IPS DF 6.9 (cell line): ENCODE measurements around the gene ACE2.
"Not testable (repeated sequence)": the region's sequence is repeated elsewhere in the genome, so short reads cannot be mapped to it uniquely, and the experiment has no call there.

ENCODE experiments used
- DNase-seq: peaks from one replicate; pipeline ENCODE4 v3.0.0-alpha.2; 2013; ENCODE audit warnings: low read depth, low spot score
- H3K27ac ChIP-seq: one replicate; pipeline ENCODE4 v1.5.1; 2013; ENCODE audit warnings: low read length, control low read depth
- H3K27me3 ChIP-seq: 2 replicates; pipeline ENCODE4 v1.6.1; 2013; ENCODE audit warnings: mild to moderate bottlenecking, low read length; ENCODE audit not compliant: control insufficient read depth, insufficient read depth
- H3K36me3 ChIP-seq: 2 replicates; pipeline ENCODE4 v1.6.1; 2013; ENCODE audit warnings: low read length; ENCODE audit not compliant: control insufficient read depth, insufficient read depth
- H3K4me1 ChIP-seq: 2 replicates; pipeline ENCODE4 v1.6.1; 2013; ENCODE audit warnings: low read length; ENCODE audit not compliant: control insufficient read depth, insufficient read depth
- H3K4me3 ChIP-seq: 2 replicates; pipeline ENCODE4 v1.5.1; 2013; ENCODE audit warnings: mild to moderate bottlenecking, low read length
- H3K9me3 ChIP-seq: 2 replicates; pipeline ENCODE4 v1.6.1; 2013; ENCODE audit warnings: low read length, inconsistent platforms; ENCODE audit not compliant: control insufficient read depth, insufficient read depth
- WGBS: extraction: QIAGEN DNeasy Blood & Tissue Kit; methylation state at CpG from one replicate; pipeline ENCODE4 v1.1.7; 2013; ENCODE audit warnings: mixed read lengths, missing lambda C conversion rate; ENCODE audit not compliant: insufficient read length, insufficient coverage; 5-methylcytosine and 5-hydroxymethylcytosine counted together

The ACE2 gene

GRCh38 chrX:15600745-15601144 is at the start of gene ACE2:
Gene ACE2 (minus strand): TSS chrX:15600960. CDS start chrX:15600911, 49 bp downstream.
- Histone ChIP-seq H3K27me3 (no peaks in the 10 kb centered on the region), H3K9me3 (no peaks in the 10 kb centered on the region), H3K4me1 (no peaks in the 10 kb centered on the region), H3K36me3 (no peaks in the 10 kb centered on the region), H3K4me3 (no peak within 1 kb of the TSS), H3K27ac (no peak within 1 kb of the TSS)
- DNase-seq: no peak
- WGBS: no CpG with 5 or more reads among the region's 4 CpGs

DNA sequence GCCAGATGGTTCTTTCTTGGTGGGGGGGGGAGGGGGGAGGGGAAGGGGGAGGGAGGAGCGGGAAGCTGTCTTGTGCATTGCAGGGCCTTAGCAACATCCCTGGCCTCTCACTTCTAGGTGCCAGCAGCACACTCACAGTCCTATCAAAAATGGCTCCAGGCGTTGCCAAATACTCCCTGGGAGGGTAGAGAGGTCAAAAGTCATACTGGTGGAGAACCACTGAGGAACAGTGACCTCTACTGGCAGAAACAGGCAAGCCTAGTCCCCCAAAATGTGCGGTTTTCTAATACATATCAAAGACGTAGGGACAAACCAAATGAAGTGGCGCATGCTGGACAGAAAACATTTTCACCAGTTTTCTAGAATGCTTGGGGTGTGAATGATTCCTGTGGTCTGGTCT is 46.8 kb upstream of the ACE2 start:
- not testable (repeated sequence) for H3K4me3 ChIP-seq, H3K27ac ChIP-seq, H3K36me3 ChIP-seq, H3K4me1 ChIP-seq, H3K9me3 ChIP-seq, H3K27me3 ChIP-seq, DNase-seq
- WGBS: no CpG with 5 or more reads among the region's 5 CpGs

DNA sequence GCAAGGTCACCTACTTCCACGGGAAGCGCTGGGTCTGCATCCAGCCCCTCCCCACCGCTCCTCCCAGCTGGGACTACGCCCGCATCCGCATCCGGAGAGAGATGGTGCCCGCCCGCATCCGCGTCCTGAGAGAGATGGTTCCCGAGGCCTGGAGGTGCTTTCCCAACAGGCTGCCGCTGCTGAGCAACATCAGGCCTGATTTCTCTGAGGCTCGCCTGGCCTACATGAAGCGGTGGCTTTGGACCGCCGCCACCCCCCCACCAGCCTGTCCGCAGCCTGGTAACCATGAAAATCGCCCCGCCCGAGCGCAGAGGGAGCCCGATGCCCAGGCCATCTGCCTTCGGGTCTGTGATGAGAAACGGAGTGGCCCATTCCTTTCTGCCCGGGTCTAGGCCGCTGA is 45.8 kb upstream of the ACE2 start:
- Histone ChIP-seq H3K36me3 (no peaks in the 10 kb centered on the region), H3K27me3 (no peaks in the 10 kb centered on the region), H3K4me3 (no peak overlapping the region), H3K9me3 (no peaks in the 10 kb centered on the region), H3K4me1 (no peaks in the 10 kb centered on the region), H3K27ac (no peak overlapping the region)
- WGBS: no CpG with 5 or more reads among the region's 27 CpGs
- no peak for DNase-seq

DNA sequence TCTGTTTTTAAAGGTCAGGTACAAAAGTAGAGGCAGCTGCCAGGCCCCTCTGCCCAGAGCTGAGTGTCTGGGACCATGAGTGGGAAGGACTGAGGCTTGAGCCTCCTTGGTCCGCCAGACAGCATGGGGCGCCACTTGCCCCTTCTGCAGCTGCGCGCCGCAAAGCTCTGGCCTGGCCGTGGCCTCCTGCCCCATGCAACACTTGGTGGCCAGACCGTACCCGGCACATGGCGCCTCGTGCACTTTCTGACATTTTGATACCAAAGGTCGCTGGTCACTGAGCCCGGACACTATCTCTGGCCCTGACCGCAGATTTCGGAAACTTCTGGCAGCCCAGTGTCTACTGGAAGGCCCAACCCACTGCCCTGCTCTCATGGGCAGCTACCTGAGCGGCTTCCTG is 45.3 kb upstream of the ACE2 start:
- Histone ChIP-seq H3K9me3 (no peaks in the 10 kb centered on the region), H3K36me3 (no peaks in the 10 kb centered on the region), H3K4me3 (no peak overlapping the region), H3K27me3 (no peaks in the 10 kb centered on the region), H3K27ac (no peak overlapping the region), H3K4me1 (no peaks in the 10 kb centered on the region)
- WGBS: no CpG with 5 or more reads among the region's 15 CpGs
- no peak for DNase-seq

DNA sequence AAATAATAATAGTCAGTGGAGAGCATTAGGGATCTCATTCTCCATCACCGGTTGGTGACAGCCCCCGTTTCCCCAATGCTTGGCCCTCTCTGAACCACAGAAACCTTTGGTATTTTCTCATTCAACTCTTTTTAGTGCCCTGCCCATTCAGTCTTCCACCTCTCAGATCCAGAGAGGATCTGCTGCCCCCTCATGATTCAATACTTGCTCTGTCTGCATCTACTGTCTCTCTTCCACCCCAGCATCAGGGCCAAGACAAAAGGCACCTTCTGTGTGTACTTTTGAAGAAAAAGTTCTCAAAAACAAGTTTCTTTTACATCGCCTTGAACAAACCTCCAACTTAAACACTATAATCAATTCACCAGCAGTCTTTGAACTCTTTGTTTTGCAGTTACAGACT is 44.5 kb upstream of the ACE2 start:
- H3K4me1 ChIP-seq: no peaks in the 10 kb centered on the region
- H3K9me3 ChIP-seq: no peaks in the 10 kb centered on the region
- no peak overlapping the region for H3K4me3 ChIP-seq
- no peaks in the 10 kb centered on the region for H3K36me3 ChIP-seq
- WGBS: no CpG with 5 or more reads among the region's 3 CpGs
- H3K27ac ChIP-seq: no peak overlapping the region
- no peak for DNase-seq
- H3K27me3 ChIP-seq: no peaks in the 10 kb centered on the region

DNA sequence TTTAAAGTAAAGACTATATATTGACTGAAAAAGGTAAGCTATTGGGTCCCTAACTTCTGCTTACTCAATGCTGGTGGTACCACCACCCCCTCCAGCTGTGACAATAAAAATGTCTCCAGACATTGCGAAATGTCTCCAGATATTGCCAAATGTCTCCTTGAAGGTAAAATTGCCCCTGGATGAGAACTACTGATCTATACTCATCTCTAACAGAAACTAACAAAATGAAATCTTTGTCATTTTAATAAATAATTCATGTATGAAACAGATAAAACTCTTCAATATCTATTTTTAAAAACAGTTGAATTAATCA is 43.8 kb upstream of the ACE2 start:
- no peaks in the 10 kb centered on the region for H3K9me3 ChIP-seq
- no peaks in the 10 kb centered on the region for H3K4me1 ChIP-seq
- H3K4me3 ChIP-seq: no peak overlapping the region
- H3K27ac ChIP-seq: no peak overlapping the region
- H3K27me3 ChIP-seq: no peaks in the 10 kb centered on the region
- no peaks in the 10 kb centered on the region for H3K36me3 ChIP-seq
- WGBS: no CpG with 5 or more reads among the region's 1 CpG
- no peak for DNase-seq

GRCh38 chrX:15643786-15644559 is 43.2 kb upstream of the ACE2 start:
- Histone ChIP-seq H3K27me3 (no peaks in the 10 kb centered on the region), H3K4me3 (no peak overlapping the region), H3K4me1 (no peaks in the 10 kb centered on the region), H3K36me3 (no peaks in the 10 kb centered on the region), H3K9me3 (no peaks in the 10 kb centered on the region), H3K27ac (no peak overlapping the region)
- no peak for DNase-seq
- WGBS: no CpG with 5 or more reads among the region's 7 CpGs

DNA sequence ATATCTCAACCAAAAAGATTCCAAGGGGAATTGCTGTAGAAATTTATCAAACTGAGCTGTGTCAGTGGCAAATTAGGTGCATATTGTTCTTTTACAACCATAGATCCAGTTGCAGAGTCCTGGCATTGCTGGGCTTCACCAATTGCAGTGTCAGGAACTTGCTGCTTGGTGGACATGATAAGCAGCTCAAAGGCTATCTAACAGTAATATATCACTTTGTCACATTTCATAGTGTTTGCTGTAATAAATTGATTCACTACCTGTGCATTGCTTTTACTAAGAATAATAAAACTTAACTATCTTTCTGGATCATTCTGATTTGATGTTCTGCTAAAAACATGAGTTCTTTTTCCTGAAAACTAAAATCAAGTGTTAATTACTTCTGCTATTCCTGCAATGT is 30.9 kb upstream of the ACE2 start:
- Histone ChIP-seq H3K27ac (no peak overlapping the region), H3K4me1 (no peaks in the 10 kb centered on the region), H3K36me3 (no peaks in the 10 kb centered on the region), H3K27me3 (no peaks in the 10 kb centered on the region), H3K4me3 (no peak overlapping the region), H3K9me3 (no peaks in the 10 kb centered on the region)
- no peak for DNase-seq

- no peak overlapping the region for H3K27ac ChIP-seq
- DNase-seq: no peak
- H3K9me3 ChIP-seq: no peaks in the 10 kb centered on the region
- no peaks in the 10 kb centered on the region for H3K4me1 ChIP-seq
- H3K27me3 ChIP-seq: no peaks in the 10 kb centered on the region
- no peaks in the 10 kb centered on the region for H3K36me3 ChIP-seq
- WGBS: no CpG with 5 or more reads among the region's 1 CpG
- no peak overlapping the region for H3K4me3 ChIP-seq
Observed at GRCh38 chrX:15623054-15623453, 22.3 kb upstream of the ACE2 start.

DNA sequence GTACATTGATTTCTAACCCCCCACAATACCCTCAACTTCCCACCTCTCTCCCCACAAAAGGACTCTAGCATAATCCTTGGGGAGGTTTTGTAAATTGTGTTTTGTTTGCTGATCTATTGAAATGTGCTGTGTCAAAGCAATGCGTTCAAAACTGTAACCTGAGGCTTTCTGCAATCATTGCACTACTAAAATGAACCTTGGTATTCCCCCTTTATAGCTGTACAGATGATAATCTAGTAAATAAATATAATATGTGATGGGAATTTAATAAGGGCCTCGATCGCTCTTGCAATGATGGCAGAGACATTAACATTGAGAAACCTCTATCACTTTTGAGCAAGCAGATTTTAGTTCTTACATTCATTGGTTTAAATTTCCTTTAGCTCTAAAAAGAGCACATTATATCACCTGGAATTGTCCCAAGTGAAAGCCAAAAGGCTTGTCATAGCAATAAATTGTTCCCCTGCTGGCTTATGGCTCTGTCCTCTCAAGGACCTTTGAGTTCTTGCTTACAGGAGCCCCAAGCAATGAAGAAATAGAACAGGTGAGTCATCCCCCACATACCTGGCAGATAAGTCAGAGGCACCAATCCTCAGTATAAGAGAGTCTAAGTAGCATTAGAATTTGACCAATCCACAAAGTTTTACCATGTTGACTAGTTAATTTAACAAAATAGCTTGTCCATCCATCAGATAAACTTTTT is 18.4 kb upstream of the ACE2 start:
- DNase-seq: no peak
- H3K4me3 ChIP-seq: no peak overlapping the region

DNA sequence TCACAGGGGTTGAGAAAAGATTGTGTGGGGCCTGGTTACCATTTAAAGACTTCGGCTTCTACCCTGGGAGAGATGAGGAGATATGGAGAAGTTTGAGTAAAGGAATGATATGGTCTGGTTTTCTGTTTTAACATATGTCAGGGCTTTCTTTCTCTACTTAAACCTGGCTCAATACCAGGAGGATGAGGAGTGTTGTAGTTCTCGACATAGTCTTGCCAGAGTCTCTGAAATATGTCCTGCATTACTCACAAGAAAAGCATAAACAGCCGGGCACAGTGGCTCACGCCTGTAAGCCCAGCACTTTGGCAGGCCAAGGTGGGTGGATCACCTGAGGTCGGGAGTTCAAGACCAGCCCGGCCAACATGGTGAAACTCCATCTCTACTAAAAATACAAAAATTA is 16.4 kb upstream of the ACE2 start:
- no peak for DNase-seq
- Histone ChIP-seq H3K4me3 (no peak overlapping the region), H3K27me3 (no peaks in the 10 kb centered on the region), H3K36me3 (no peaks in the 10 kb centered on the region), H3K4me1 (no peaks in the 10 kb centered on the region), H3K27ac (no peak overlapping the region), H3K9me3 (no peaks in the 10 kb centered on the region)
- no CpG with 5 or more reads among the region's 6 CpGs for WGBS

More for the DNA sequence above, 18.4 kb upstream of the ACE2 start:
- no CpG with 5 or more reads among the region's 3 CpGs for WGBS
- H3K9me3 ChIP-seq: no peaks in the 10 kb centered on the region
- H3K4me1 ChIP-seq: no peaks in the 10 kb centered on the region
- no peaks in the 10 kb centered on the region for H3K27me3 ChIP-seq
- H3K36me3 ChIP-seq: no peaks in the 10 kb centered on the region
- H3K27ac ChIP-seq: no peak overlapping the region
